GM21360 (cell line): ENCODE measurements around the gene CXCL12.

ENCODE experiments used
- ATAC-seq: cut with Tn5 transposase; IDR thresholded peaks from one replicate; pipeline ENCODE4 v1.9.1; 2021; ENCODE audit warnings: mild to moderate bottlenecking, moderate library complexity; ENCODE audit not compliant: unreplicated experiment

Gene CXCL12

GRCh38 chr10:44385696-44386441 lies 972 bp upstream of the CXCL12 start:
- ATAC-seq, result no peak

- no peak for ATAC-seq
Observed at GRCh38 chr10:44384601-44385025, 284 bp downstream of the CXCL12 start.

GRCh38 chr10:44383749-44384600 lies 922 bp downstream of the CXCL12 start:
- no peak for ATAC-seq

GRCh38 chr10:44382981-44383748 lies 1.7 kb downstream of the CXCL12 start:
- no peak for ATAC-seq

GRCh38 chr10:44382131-44382858 lies 2.6 kb downstream of the CXCL12 start:
- ATAC-seq, result no peak

GRCh38 chr10:44380829-44381600 lies 3.9 kb downstream of the CXCL12 start:
- ATAC-seq, result no peak

- ATAC-seq, result no peak
Observed at GRCh38 chr10:44379907-44380306, 5.0 kb downstream of the CXCL12 start.

GRCh38 chr10:44378626-44379025 lies 6.3 kb downstream of the CXCL12 start:
- ATAC-seq, result no peak

GRCh38 chr10:44377651-44378310 lies 7.1 kb downstream of the CXCL12 start:
- no peak for ATAC-seq

GRCh38 chr10:44376472-44377099 lies 8.3 kb downstream of the CXCL12 start:
- no peak for ATAC-seq

GRCh38 chr10:44374155-44374554 lies 10.7 kb downstream of the CXCL12 start:
- no peak for ATAC-seq

GRCh38 chr10:44373341-44373995 lies 11.4 kb downstream of the CXCL12 start:
- ATAC-seq, result no peak

- no peak for ATAC-seq
Observed at GRCh38 chr10:44372181-44372580, 12.7 kb downstream of the CXCL12 start.

GRCh38 chr10:44370731-44371248 lies 14.1 kb downstream of the CXCL12 start:
- ATAC-seq, result no peak

GRCh38 chr10:44369854-44370253 lies 15.0 kb downstream of the CXCL12 start:
- no peak for ATAC-seq

- ATAC-seq, result no peak
Observed at GRCh38 chr10:44369296-44369695, 15.6 kb downstream of the CXCL12 start.

GRCh38 chr10:44368637-44369036 lies 16.3 kb downstream of the CXCL12 start:
- ATAC-seq, result no peak

- no peak for ATAC-seq
Observed at GRCh38 chr10:44366941-44367630, 17.8 kb downstream of the CXCL12 start.
